ENCODE data around the gene TRERF1. TPM values are rescaled to one million over a fixed set of nuclear protein-coding genes. Genes with fewer than 3 reads are reported as not detected.
A peak's percentile ranks its signal among the peaks of the same experiment; 100 is the strongest.

Gene TRERF1
- total and polyA plus RNA-seq, 2 experiments from 2014 or later = 11.2 to 20.6 TPM

GRCh38 chr6:42239736-42240375 lies 211.9 kb downstream of the TRERF1 start (continued):
- TF ChIP-seq, protein P1, sequence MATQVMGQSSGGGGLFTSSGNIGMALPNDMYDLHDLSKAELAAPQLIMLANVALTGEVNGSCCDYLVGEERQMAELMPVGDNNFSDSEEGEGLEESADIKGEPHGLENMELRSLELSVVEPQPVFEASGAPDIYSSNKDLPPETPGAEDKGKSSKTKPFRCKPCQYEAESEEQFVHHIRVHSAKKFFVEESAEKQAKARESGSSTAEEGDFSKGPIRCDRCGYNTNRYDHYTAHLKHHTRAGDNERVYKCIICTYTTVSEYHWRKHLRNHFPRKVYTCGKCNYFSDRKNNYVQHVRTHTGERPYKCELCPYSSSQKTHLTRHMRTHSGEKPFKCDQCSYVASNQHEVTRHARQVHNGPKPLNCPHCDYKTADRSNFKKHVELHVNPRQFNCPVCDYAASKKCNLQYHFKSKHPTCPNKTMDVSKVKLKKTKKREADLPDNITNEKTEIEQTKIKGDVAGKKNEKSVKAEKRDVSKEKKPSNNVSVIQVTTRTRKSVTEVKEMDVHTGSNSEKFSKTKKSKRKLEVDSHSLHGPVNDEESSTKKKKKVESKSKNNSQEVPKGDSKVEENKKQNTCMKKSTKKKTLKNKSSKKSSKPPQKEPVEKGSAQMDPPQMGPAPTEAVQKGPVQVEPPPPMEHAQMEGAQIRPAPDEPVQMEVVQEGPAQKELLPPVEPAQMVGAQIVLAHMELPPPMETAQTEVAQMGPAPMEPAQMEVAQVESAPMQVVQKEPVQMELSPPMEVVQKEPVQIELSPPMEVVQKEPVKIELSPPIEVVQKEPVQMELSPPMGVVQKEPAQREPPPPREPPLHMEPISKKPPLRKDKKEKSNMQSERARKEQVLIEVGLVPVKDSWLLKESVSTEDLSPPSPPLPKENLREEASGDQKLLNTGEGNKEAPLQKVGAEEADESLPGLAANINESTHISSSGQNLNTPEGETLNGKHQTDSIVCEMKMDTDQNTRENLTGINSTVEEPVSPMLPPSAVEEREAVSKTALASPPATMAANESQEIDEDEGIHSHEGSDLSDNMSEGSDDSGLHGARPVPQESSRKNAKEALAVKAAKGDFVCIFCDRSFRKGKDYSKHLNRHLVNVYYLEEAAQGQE (IDR thresholded peaks at IDR 0.05; ENCODE audit: unreplicated experiment) = no peak
- no peak for TF ChIP-seq EZH2phosphoT487 (IDR thresholded peaks at IDR 0.05; ENCODE audit: unreplicated experiment)

- ATAC-seq (no peak), DNase-seq (ENCODE audit: low spot score) (no peak)
- Histone ChIP-seq H3K27me3 (ENCODE audit: insufficient read depth) (no peaks in the 10 kb centered on the region), H3K27ac (ENCODE audit: low read depth) (0 out of 2 replicates have a peak overlapping the region, but pooled peaks have one; percentile 22), H2AFZ (no peak overlapping the region), H3K4me3 (no peak overlapping the region), H3K9me2 (ENCODE audit: insufficient read depth) (no peaks in the 10 kb centered on the region), H3K4me2 (no peak overlapping the region), H3K79me2 (replicated peaks; ENCODE audit: insufficient read depth) (no peaks in the 10 kb centered on the region), H3K4me1 (ENCODE audit: insufficient read depth) (peaks cover 11% of the 10 kb centered on the region), H3F3A (replicated peaks; ENCODE audit: low read depth) (no peaks in the 10 kb centered on the region), H4K20me1 (replicated peaks; ENCODE audit: insufficient read depth) (no peaks in the 10 kb centered on the region), H3K36me3 (ENCODE audit: insufficient read depth) (peaks cover 4% of the 10 kb centered on the region; the same call in 1 of the 2 replicates)
- H3K27ac Mint-ChIP-seq = peak overlapping the region; percentile 70
- peaks cover 15% of the 10 kb centered on the region for H3K4me1 Mint-ChIP-seq
- H3K27me3 Mint-ChIP-seq (ENCODE audit: insufficient read depth, low read depth, poor library complexity) = peaks cover 6% of the 10 kb centered on the region
- peaks cover 53% of the 10 kb centered on the region for H3K36me3 Mint-ChIP-seq (ENCODE audit: low read depth)
- H3K4me3 Mint-ChIP-seq = no peak overlapping the region
- H3K9me3 Mint-ChIP-seq = no peaks in the 10 kb centered on the region; the same call in 2 of the 3 replicates
- TF ChIP-seq, protein P1 (IDR thresholded peaks at IDR 0.05; ENCODE audit: unreplicated experiment) = no peak
- no peak for TF ChIP-seq JUNB (IDR thresholded peaks at IDR 0.05; ENCODE audit: unreplicated experiment)
- TF ChIP-seq ZNF114 (CRISPR knock-in tag; IDR thresholded peaks at IDR 0.05) = no peak
- TF ChIP-seq, protein P2, sequence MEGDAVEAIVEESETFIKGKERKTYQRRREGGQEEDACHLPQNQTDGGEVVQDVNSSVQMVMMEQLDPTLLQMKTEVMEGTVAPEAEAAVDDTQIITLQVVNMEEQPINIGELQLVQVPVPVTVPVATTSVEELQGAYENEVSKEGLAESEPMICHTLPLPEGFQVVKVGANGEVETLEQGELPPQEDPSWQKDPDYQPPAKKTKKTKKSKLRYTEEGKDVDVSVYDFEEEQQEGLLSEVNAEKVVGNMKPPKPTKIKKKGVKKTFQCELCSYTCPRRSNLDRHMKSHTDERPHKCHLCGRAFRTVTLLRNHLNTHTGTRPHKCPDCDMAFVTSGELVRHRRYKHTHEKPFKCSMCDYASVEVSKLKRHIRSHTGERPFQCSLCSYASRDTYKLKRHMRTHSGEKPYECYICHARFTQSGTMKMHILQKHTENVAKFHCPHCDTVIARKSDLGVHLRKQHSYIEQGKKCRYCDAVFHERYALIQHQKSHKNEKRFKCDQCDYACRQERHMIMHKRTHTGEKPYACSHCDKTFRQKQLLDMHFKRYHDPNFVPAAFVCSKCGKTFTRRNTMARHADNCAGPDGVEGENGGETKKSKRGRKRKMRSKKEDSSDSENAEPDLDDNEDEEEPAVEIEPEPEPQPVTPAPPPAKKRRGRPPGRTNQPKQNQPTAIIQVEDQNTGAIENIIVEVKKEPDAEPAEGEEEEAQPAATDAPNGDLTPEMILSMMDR (conservative IDR thresholded peaks at IDR 0.05; ENCODE audit: low read depth in 2 of 2) = no peak
- no peak for TF ChIP-seq POLR2AphosphoS5 (IDR thresholded peaks at IDR 0.05; ENCODE audit: low read depth)
- TF ChIP-seq ZNF462 (CRISPR knock-in tag; IDR thresholded peaks at IDR 0.05) = no peak
- TF ChIP-seq STAT1 (IDR thresholded peaks at IDR 0.05; ENCODE audit: unreplicated experiment) = no peak
- TF ChIP-seq EZH2phosphoT487 (IDR thresholded peaks at IDR 0.05; ENCODE audit: unreplicated experiment) = no peak
Measured at GRCh38 chr6:42239333-42239732, 212.4 kb downstream of the TRERF1 start.

All from GM23338 (cell line).